Mucosa of rectum (tissue), 2 donors: ENCODE measurements around the gene TNFRSF21.

Experiments
- H3K27ac ChIP-seq, 2 donors: one replicate each; pipeline ENCODE4 v1.7.0; 2013; ENCODE audit warnings: inconsistent platforms in 2 of 2, low read depth in 2 of 2, low read length in 2 of 2
- H3K27me3 ChIP-seq, 2 donors: one replicate each; pipeline ENCODE4 v1.7.0; 2013; ENCODE audit warnings: low read length in 2 of 2; ENCODE audit not compliant: control insufficient read depth in 2 of 2, insufficient read depth in 2 of 2
- H3K36me3 ChIP-seq, 2 donors: one replicate each; pipeline ENCODE4 v1.7.0; 2013; ENCODE audit warnings: low read length in 2 of 2; ENCODE audit not compliant: control insufficient read depth in 2 of 2, insufficient read depth in 2 of 2
- H3K4me1 ChIP-seq, 2 donors: one replicate each; pipeline ENCODE4 v1.7.0; 2013; ENCODE audit warnings: low read length in 2 of 2, mild to moderate bottlenecking in 1 of 2; ENCODE audit not compliant: control insufficient read depth in 2 of 2, insufficient read depth in 2 of 2
- H3K4me3 ChIP-seq, 2 donors: one replicate each; pipeline ENCODE4 v1.7.0; 2013; ENCODE audit warnings: low read length in 2 of 2
- H3K9ac ChIP-seq, 2 donors: one replicate each; pipeline ENCODE4 v1.7.0; 2013; ENCODE audit warnings: low read length in 2 of 2, low read depth in 1 of 2, mild to moderate bottlenecking in 1 of 2
- H3K9me3 ChIP-seq, 2 donors: one replicate each; pipeline ENCODE4 v1.7.0; 2013; ENCODE audit warnings: low read length in 2 of 2; ENCODE audit not compliant: control insufficient read depth in 2 of 2
- donor health status: healthy.
- donor health status: Normal muscosa, but diverticular disease.

Gene TNFRSF21

DNA sequence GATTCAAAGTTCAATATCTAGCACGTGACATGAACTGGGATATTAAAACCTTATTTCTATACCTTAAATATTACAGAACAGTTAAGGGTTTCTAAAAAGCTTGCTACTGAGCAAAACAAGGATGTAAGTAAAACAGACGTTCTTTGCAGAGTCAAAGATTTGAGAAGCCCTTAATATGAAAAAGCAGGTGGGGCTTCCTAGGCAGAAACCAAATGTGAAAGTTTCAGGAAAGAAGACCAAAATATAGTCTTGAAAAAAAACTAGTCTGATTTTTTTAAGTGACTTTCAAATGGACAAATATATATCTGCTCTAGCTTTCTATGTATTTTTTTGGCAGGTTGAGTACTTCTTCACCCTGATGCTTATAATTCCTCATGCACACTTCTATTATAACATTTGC lies 63.2 kb downstream of the TNFRSF21 start:
- no peak overlapping the region for H3K9ac ChIP-seq
- no peaks in the 10 kb centered on the region for H3K27me3 ChIP-seq
- no peak overlapping the region for H3K4me3 ChIP-seq
- H3K27ac ChIP-seq = peak overlapping the region in 1 of 2 donors; percentile 54
- H3K36me3 ChIP-seq = peaks cover 0 to under 1% of the 10 kb centered on the region in 2 donors
- peaks cover 21 to 34% of the 10 kb centered on the region in 2 donors for H3K4me1 ChIP-seq
- no peaks in the 10 kb centered on the region for H3K9me3 ChIP-seq

- Histone ChIP-seq H3K9ac (no peak overlapping the region), H3K36me3 (no peaks in the 10 kb centered on the region), H3K4me3 (no peak overlapping the region), H3K4me1 (peaks cover 21 to 34% of the 10 kb centered on the region in 2 donors), H3K27ac (peak overlapping the region; percentile 35 to 49), H3K9me3 (no peaks in the 10 kb centered on the region), H3K27me3 (no peaks in the 10 kb centered on the region)
Observed at GRCh38 chr6:47245745-47246371, 63.8 kb downstream of the TNFRSF21 start.

DNA sequence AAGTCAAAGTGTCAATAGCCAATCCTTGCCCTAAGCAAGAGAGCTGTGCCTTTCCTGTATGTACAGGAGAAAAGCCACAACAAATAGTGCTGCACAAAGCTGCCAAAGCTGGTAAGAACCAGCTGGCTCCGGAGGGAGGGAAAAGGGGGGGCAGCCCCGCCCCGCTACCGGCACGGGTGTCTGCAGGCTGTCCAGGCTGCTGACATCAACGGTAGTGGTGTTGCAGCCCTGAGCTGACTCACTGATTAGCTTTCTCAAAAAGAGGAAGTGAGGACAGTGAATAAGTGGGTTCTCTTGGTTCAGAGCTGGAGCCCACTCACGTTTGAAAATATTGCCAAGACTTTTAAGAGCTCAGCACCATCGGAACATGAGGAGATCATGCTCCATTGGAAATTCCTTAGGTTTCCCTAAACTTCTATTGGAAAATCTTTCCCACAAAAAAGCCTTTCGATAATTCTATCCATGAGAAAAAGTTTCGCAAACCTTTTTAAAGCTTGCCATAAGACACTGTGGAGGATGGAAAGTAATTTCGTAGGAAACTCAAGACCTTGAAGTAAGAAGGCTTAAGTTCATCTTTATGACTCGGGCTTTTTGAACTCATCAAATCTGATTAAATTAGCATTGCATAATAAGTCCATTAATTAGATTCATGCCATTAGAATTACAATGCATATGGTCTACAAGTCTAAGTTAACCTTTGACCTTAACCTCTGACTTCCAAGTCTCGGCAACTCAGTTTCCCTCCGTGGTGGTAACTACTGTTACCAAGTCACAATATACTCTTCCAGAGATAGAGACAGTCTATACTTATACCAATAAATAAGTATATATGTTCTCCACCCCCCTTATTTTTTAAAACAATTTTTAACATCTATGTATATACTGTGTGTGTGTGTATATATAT lies 67.0 kb downstream of the TNFRSF21 start:
- Histone ChIP-seq H3K27me3 (no peaks in the 10 kb centered on the region), H3K4me3 (no peak overlapping the region), H3K9ac (peak overlapping the region; percentile 9 to 44), H3K36me3 (peaks cover 0 to 2% of the 10 kb centered on the region in 2 donors), H3K27ac (peak overlapping the region; percentile 66 to 68), H3K4me1 (peaks cover 21 to 32% of the 10 kb centered on the region in 2 donors), H3K9me3 (no peaks in the 10 kb centered on the region)

DNA sequence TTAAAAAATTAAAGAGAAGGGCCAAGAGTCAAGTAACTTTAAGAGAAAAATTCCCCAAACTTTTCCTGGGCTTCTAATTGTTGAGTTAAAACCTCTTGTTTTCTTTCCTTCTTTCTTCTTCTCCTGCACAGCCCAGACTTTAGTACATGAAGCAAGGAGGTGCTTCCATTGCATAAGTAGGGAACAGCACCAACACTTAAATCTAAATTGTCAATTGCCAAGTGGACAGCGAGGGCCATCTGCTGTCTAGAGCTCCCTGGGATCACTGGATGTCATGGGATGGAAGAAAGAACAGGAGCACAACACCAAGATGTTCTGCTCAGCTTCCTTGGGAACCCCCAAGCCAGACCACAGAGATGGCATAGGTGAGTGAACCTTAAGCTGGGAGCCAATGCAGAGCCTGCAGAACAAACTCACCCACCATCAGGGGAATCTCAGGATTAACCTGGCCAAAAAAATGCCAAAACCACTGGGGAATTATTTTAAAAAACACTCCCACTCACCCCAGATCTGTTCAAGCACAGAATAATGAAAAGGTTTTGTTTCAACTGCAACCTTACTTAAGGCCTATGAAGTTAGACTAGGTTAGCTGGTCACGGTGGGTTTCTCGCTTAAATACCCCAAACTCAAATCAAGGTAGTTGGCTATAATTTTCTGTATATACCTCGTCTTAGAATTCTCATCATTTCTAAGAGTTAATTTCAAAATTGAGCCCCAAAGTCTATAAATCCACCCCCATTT lies 67.8 kb downstream of the TNFRSF21 start:
- Histone ChIP-seq H3K27ac (peak overlapping the region; percentile 66 to 68), H3K9me3 (no peaks in the 10 kb centered on the region), H3K9ac (peak overlapping the region; percentile 9 to 44), H3K4me3 (no peak overlapping the region), H3K4me1 (peaks cover 13 to 25% of the 10 kb centered on the region in 2 donors), H3K36me3 (peaks cover 0 to 2% of the 10 kb centered on the region in 2 donors), H3K27me3 (no peaks in the 10 kb centered on the region)

DNA sequence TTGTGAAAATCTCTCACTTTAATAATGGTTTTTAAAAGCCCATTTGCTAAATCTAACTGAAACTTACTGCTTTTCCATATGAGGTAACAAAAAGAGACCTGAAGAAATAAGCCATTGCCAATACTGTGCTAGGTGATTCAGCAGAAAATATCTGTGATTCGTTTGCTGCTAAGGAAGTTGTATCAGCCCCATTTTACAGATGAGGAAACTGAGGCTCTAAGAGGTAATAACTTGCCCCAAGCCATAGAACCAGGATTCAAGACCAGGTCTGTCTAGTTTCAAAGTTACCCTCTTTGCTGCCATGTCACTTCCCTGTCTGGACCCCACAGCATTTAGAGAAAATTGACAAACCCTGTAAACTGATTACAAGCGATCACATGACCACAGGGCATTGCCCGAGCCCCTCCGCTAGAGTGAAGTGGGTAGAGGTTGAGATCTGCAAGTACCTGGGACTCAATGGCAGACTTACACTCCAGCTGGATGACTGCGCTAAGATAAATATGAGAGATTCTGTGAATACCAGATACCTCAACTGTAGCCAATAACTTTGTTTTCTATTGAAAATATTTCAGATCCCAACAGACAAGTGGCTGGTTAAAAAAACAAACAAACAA lies 69.3 kb downstream of the TNFRSF21 start:
- Histone ChIP-seq H3K9ac (no peak overlapping the region), H3K27ac (no peak overlapping the region), H3K27me3 (no peaks in the 10 kb centered on the region), H3K9me3 (no peaks in the 10 kb centered on the region), H3K4me1 (peaks cover 22 to 28% of the 10 kb centered on the region in 2 donors), H3K4me3 (no peak overlapping the region), H3K36me3 (peaks cover 0 to 2% of the 10 kb centered on the region in 2 donors)

DNA sequence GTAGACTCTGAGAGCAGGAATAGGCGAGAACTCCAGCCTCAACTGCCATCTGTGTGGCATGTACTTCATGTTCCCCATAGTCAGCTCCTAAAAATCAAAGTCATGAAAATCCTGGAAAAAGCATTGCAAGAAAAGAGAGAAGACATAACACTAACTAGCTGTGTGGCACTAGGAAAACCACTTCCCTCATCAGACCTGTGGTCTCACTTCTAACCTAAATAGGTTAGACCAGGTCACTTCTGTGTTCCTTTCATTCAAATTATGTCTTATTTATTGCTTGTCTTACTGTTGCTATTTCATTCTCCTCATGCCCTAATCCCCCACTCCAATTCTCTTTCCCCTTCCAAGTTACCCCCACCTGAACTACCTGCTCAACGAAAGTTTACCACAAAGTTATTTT lies 70.2 kb downstream of the TNFRSF21 start:
- H3K27ac ChIP-seq = no peak overlapping the region

DNA sequence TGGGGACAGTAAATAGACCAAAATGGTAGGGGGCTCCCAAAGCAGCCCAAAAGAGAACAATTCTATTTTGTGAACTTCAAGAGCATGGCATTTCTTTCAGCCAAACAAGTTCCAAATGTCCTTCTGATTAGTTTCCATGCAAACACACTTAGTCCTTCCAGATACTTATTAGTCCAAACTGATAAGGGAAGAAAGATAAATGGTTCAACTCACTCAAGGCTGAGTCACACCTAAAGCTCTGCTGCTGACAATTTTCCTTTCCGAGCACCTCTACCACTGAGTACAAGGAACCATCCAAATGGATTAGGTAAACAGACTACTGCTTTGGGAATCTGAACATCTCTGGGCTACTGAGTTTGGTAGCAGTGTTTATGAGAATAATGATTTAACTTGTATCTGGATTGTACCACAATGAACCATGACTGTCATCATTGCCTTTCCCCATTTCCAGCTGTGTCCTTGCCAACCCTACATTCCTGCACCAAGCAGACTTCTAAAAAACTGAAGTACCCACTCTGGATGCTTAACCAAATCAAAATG lies 71.2 kb downstream of the TNFRSF21 start:
- H3K9me3 ChIP-seq = no peaks in the 10 kb centered on the region
- H3K27me3 ChIP-seq = no peaks in the 10 kb centered on the region
- no peak overlapping the region for H3K9ac ChIP-seq
- peaks cover 26 to 32% of the 10 kb centered on the region in 2 donors for H3K4me1 ChIP-seq
- no peak overlapping the region for H3K27ac ChIP-seq
- no peak overlapping the region for H3K4me3 ChIP-seq
- H3K36me3 ChIP-seq = peaks cover 0 to 10% of the 10 kb centered on the region in 2 donors

More for the DNA sequence above, 70.2 kb downstream of the TNFRSF21 start:
- no peaks in the 10 kb centered on the region for H3K27me3 ChIP-seq
- no peak overlapping the region for H3K9ac ChIP-seq
- no peak overlapping the region for H3K4me3 ChIP-seq
- peaks cover 26 to 32% of the 10 kb centered on the region in 2 donors for H3K4me1 ChIP-seq
- peaks cover 0 to 3% of the 10 kb centered on the region in 2 donors for H3K36me3 ChIP-seq
- no peaks in the 10 kb centered on the region for H3K9me3 ChIP-seq

GRCh38 chr6:47237196-47237595 lies 72.5 kb downstream of the TNFRSF21 start:
- H3K9me3 ChIP-seq = no peaks in the 10 kb centered on the region
- peak overlapping the region; percentile 79 to 82 for H3K27ac ChIP-seq
- H3K4me1 ChIP-seq = peaks cover 22 to 26% of the 10 kb centered on the region in 2 donors
- no peak overlapping the region for H3K4me3 ChIP-seq
- H3K27me3 ChIP-seq = no peaks in the 10 kb centered on the region
- no peak overlapping the region for H3K9ac ChIP-seq
- peaks cover 6 to 15% of the 10 kb centered on the region in 2 donors for H3K36me3 ChIP-seq

GRCh38 chr6:47235964-47236760 lies 73.5 kb downstream of the TNFRSF21 start:
- Histone ChIP-seq H3K27ac (peak overlapping the region; percentile 79 to 82), H3K9me3 (no peaks in the 10 kb centered on the region), H3K9ac (peak overlapping the region; percentile 28 to 34), H3K36me3 (peaks cover 6 to 15% of the 10 kb centered on the region in 2 donors), H3K4me1 (peaks cover 17 to 19% of the 10 kb centered on the region in 2 donors), H3K27me3 (no peaks in the 10 kb centered on the region), H3K4me3 (peak overlapping the region in 1 of 2 donors; percentile 17)
